Tongue (tissue), 3 donors: ENCODE data around the gene OTUD4. TPM values are rescaled to one million over a fixed set of nuclear protein-coding genes. Genes with fewer than 3 reads are reported as not detected.

Experiments
- DNase-seq: peaks from one replicate; pipeline ENCODE4 v3.0.0-alpha.2; 2015
- small RNA-seq: library from RNA; depleted of rRNA; stranded (forward); fragments of <200 nt; gene quantifications from one replicate; pipeline ENCODE3, GENCODE V24; 2014; ENCODE audit warnings: low replicate concordance
- total RNA-seq: library from RNA; depleted of rRNA; stranded (reverse); fragments of >200 nt; gene quantifications from one replicate; pipeline ENCODE4 v1.2.3, GENCODE V29; 2014

OTUD4 gene
- total RNA-seq, 1 donor from 2014 or later: 110 TPM

GRCh38 chr4:145130130-145130529 is 50.3 kb downstream of the OTUD4 start:
- DNase-seq: no peak

GRCh38 chr4:145125396-145125795 is 55.0 kb downstream of the OTUD4 start:
- DNase-seq: no peak

DNA sequence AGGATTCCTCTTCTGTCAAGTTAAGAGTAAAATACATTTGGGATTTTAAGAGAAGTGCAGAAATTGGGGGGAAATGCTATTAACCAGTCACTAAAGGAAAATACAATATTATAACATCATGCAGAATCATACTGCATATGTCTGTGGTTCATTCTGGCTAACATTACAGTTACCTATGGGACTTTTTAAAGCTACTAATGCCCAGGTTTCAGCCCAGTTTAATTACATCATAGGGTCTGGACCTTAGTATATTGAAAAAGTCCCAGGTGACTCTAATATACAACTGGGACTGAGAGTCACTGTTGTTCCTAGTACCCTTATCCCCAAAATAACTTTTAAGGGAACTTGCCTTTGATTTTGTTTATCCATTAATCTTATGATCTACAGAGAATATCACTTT is 72.3 kb downstream of the OTUD4 start:
- DNase-seq: no peak

DNA sequence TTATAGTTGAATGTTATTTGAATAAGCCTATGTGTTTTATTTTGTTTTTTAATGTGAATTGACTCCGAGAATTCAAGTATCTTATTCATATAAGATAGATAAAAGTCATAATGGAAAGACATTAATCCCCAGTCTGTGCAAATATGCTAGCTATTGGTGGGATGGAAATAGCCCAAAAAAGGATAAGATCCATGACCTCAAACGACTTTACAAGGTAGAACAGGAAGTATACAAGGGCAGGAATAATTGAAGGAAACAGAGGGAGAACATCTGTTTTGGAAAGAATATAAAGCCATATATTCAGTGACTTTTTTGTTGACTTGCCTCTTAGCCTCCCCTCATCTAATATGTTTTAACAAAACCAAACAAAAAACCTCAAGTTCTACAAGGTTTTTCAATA is 73.3 kb downstream of the OTUD4 start:
- no peak for DNase-seq

DNA sequence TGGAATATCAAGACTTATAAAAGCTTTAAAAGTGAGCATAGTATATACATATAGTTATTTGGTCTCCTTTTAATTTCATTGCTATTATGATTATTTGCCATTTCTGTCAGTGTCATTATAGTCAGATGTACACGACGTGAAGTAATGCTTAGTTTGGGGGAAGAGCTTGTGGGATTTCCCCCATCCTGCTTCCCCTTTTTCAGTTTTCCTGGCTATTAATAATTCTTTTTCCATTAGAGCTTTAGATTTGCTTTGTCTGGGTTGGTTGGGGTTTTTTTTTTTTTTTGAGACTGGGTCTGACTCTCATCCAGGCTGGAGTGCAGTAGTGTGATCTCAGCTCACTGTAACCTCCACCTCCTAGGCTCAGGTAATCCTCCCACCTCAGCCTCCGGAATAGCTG is 76.9 kb downstream of the OTUD4 start:
- no peak for DNase-seq

- no peak for DNase-seq
These were observed 77.8 kb downstream of the OTUD4 start for GRCh38 chr4:145102619-145103018.

GRCh38 chr4:145101091-145101490 is 79.3 kb downstream of the OTUD4 start:
- peak; percentile 9 for DNase-seq

- DNase-seq: peak; percentile 9
These were observed 80.7 kb downstream of the OTUD4 start for GRCh38 chr4:145099653-145100052.

DNA sequence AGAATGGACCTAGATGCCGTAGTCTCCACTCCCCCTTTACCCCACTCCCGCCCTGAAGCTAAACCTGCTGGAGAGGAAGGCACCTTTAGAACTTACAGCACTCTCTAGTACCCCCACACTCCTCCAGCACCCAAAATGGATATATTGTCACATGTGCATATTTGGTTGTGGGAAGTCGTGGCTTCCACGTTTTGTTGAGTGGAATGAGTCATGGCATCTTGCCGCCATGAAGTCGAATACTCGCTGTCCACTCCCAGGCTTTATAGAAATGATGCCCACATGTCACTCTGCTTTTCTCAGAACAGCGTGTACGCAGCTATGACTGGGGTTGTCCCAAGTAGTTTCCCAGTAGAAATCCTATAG is 81.7 kb downstream of the OTUD4 start:
- peak; percentile 67 for DNase-seq

DNA sequence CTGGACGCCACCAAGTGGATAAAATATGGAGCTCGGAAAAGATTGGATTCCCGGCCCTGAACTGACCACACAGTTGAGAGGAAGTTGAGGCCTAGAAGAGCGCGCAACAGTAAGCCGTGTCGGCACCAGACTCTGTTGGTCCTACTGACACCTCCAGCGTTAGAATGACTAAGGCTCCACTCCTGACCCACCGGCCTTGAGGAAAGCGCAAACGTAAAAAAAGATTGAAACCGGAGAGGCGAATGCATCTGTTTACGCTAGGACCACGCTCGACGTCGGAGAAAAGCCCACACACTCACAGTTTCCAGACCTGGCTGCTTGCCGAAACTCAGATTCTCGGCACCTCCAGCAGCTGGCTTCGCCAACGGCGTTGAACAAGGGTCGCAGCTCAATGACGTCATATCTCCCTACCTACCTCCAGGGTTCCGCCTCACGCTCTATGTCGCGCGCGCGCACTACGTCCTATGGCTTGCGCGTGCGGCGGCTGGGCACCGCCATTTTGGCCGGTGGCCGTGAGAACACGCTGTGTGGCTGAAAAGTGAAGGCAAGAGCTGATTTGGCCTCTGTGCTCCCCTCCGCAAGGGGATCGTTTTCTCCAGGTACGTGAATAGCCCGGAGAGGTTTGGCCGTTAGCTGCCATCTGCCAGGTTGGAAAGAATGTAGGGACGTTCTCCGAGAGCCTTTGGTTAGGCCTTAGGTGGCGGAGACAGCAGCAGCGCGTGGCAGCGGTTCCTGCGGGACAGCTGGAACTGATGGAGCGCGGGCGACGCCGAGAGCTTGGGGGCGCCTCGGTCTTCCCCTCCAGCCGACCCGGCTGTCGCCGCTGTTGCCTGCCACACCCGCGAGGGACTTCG is 82.3 kb downstream of the OTUD4 start, which contains the start of the genes ABCE1 and ANAPC10:
Gene ABCE1 (plus strand): TSS at position 491 of the 854 bp plus-strand sequence. CDS start 6,102 bp downstream, outside the sequence.
Gene ANAPC10 (minus strand): TSS at position 376 of the 854 bp plus-strand sequence. CDS start 2,097 bp downstream, outside the sequence.
- DNase-seq: peak; percentile 99

- no peak for DNase-seq
These were observed 83.0 kb downstream of the OTUD4 start for GRCh38 chr4:145097331-145097820.

- DNase-seq: no peak
These were observed 86.8 kb downstream of the OTUD4 start for GRCh38 chr4:145093638-145094037.

DNA sequence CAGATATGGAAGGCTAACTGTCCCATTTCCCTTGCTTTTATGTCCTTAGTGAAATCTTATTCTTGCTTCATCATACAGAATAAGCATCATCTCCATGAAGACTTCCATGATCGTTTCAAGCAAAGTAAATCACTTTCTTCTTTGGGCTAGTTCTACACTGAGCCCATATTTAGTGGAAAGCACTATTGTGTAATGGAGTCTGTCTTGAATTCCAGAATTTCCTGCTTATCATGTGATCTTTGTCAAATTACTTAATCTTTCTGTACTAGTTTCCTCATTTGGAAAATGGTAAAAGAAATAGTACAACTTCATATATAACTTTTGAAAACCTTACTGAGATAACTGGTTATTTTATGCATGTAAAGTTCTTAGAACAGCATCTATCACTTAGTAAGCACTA is 90.0 kb downstream of the OTUD4 start:
- DNase-seq: no peak

DNA sequence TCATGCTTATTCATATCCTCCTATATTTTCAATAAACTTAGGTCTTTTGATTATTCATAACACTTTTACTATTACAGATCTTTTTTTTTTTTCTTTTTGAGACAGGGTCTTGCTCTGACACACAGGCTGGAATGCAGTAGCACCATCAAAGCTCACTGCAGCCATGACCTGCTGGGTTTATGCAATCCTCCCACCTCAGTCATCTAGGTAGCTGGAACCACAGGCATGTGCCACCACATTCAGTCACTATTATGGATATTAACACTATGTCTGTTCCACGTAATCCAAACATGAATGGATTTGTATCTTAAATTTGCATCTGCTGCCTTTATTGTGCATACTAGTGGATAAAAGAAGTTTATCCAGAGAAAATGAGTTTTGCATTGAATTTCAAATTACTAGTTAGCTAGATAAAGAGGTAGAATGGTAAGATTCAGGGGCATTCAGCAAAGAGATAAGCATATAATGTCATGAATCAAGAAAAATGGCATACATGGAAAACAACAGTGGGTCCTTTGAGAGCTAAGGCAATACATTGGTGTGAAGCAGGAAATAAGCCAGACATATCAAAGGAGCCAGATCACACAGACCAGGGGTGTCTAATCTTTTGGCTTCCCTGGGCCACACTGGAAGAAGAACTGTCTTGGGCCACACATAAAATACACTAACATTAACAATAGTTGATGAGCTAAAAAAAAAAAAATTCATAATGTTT is 96.3 kb downstream of the OTUD4 start:
- DNase-seq: no peak

Small RNA genes lying within 50 kb of the gene (small RNA-seq; reads per million reads assigned to genes)
- gene RF00019: not detected

Other genes starting within 250 kb of the OTUD4 start
- gene ANAPC10, start 82.4 kb downstream of the OTUD4 start, total RNA-seq: 41.5 TPM
- gene ABCE1, start 82.3 kb downstream of the OTUD4 start, total RNA-seq: 115 TPM